Measurements from ENCODE around the gene NAP1L5.
A peak's percentile ranks its signal among the peaks of the same experiment; 100 is the strongest.

The NAP1L5 gene, protein sequence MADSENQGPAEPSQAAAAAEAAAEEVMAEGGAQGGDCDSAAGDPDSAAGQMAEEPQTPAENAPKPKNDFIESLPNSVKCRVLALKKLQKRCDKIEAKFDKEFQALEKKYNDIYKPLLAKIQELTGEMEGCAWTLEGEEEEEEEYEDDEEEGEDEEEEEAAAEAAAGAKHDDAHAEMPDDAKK

DNA sequence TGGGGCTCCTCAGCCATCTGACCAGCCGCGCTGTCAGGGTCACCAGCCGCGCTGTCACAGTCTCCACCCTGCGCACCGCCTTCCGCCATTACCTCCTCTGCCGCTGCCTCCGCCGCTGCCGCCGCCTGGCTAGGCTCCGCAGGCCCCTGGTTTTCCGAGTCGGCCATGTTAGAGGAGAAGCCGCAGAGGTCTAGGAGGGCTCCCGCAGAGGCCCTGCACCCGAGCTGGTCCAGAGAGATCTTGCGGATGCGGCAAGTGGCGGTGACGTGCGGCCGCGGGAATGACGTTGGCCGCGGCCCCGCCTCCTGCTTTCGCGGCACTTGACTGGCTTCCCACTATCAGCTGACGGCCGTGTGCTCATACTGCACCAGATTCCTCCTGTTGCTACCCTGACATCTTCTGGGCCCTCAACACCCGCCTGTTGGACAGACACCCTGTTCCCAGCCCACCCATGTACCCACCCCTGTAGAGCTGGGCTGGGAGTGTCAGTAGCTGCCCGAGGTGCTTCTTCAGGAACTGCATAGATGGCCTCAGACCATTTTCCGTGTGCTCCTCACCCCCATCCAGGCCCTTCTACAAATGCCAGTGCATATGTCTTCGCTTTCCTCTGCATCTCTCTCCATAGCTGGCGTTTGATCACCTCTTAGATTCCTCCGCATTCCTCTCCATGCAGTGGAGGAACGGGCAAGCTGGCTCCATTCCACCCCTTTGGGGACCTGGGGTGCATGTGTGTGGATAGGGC, at the start of gene NAP1L5:
Gene NAP1L5 (minus strand): TSS at position 242 of the 742 bp plus-strand sequence. CDS start 75 bp downstream, at position 167.
- peak within 1 kb of the TSS; percentile 86 for H3K4me3 Mint-ChIP-seq
- H3K27ac Mint-ChIP-seq, result peak within 1 kb of the TSS; percentile 80
- H3K9me3 Mint-ChIP-seq, result peaks cover 3% of the 10 kb centered on the region
- peaks cover 8% of the 10 kb centered on the region for H3K4me1 Mint-ChIP-seq
- H3K36me3 Mint-ChIP-seq, result peaks cover 31% of the 10 kb centered on the region
- peak; percentile 92 for ATAC-seq
- no peaks in the 10 kb centered on the region for H3K27me3 Mint-ChIP-seq

DNA sequence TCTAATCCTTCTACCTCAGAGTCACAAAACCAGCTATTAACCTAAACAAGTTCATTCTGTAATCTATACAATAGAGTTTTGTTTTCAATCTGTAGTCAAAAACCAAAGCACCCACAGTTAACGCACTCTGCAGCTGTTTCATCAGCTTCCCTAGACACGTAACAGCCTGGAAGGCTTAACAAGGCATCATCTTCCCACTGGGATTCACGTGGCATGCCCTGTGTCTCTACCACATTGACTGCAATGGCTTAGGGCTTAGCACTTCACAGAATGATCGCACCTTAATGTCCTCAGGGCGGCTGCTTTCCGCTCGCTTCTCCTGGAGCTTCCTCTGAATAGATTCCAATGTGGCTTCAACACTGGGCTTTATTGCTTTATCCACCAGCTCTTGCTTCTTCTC, 49.7 kb upstream of the NAP1L5 start:
- ATAC-seq, result no peak
- no peaks in the 10 kb centered on the region for H3K4me1 Mint-ChIP-seq
- H3K27ac Mint-ChIP-seq, result no peak overlapping the region
- no peak overlapping the region for H3K4me3 Mint-ChIP-seq
- H3K36me3 Mint-ChIP-seq, result peaks cover 7% of the 10 kb centered on the region
- H3K27me3 Mint-ChIP-seq, result no peaks in the 10 kb centered on the region
- no peaks in the 10 kb centered on the region for H3K9me3 Mint-ChIP-seq

DNA sequence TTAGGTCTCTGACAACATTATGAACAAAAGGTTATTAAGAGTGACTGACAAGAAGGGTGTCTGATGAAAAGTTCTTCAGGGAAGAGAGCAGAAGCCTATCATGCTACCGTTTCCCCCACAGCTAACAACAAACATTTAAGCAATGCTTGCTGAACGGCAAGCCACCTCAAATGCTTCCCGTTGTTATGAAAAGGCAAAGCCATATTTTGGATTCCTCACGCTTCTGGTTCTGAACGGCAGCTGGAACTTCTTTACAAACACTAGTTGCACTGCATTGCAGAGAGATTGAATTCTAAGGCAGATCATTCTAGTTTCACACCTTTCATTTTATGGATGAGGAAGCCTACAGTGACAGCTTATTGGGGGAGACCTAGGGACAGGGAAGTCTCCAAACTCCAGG, 48.6 kb upstream of the NAP1L5 start:
- Mint-ChIP-seq H3K4me1 (no peaks in the 10 kb centered on the region), H3K27ac (no peak overlapping the region), H3K4me3 (no peak overlapping the region), H3K27me3 (no peaks in the 10 kb centered on the region), H3K9me3 (no peaks in the 10 kb centered on the region), H3K36me3 (peaks cover 7% of the 10 kb centered on the region)
- no peak for ATAC-seq

DNA sequence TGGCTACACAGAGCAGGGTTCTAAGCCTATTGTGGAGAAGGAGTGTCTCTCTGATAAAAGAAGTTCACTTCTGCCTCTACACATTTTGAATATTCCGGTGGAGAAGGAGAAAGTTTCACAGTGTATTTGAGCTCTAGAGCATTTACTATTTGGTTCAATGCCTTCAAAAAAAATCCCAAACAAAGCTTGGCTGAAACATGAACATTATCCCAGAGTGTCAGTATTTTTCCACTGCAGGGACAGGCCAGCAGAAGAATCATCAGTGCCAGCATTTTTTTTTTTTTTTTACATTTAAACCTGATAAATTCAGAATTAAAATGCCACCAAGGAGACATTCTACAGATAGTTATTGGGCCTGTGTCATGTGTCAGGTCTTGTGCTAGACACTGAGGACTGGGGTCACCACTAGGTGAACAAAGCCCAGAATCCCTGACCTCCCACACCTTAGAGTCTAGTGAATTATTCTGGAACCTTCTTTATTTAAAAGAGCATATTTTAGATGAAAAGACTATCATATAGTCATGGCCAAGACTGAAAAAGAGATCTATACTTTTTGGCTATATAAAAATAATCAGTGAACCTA, 48.0 kb upstream of the NAP1L5 start:
- no peak for ATAC-seq
- H3K27me3 Mint-ChIP-seq, result no peaks in the 10 kb centered on the region
- no peaks in the 10 kb centered on the region for H3K9me3 Mint-ChIP-seq
- no peaks in the 10 kb centered on the region for H3K4me1 Mint-ChIP-seq
- H3K27ac Mint-ChIP-seq, result no peak overlapping the region
- no peak overlapping the region for H3K4me3 Mint-ChIP-seq
- peaks cover 7% of the 10 kb centered on the region for H3K36me3 Mint-ChIP-seq

DNA sequence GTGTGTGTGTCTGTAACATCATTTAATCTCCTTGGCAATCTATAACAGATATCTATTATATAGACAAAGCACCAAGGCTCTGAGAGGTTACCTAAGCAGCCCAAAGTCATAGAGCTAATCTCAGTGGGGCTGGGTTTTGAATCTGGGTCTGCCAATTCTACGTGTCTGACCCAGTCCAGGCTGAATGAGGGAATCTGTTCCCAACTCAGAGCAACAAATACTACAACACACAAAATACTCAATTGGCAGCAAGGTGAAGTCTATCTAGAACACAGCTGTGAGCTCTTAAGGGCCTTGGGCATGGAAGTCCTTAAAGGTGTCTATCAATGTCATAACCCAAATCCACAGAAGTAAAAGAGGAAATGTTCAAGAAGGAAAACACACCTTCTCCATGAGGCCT, 47.5 kb upstream of the NAP1L5 start:
- Mint-ChIP-seq H3K4me3 (no peak overlapping the region), H3K4me1 (no peaks in the 10 kb centered on the region), H3K27me3 (no peaks in the 10 kb centered on the region), H3K36me3 (peaks cover 7% of the 10 kb centered on the region), H3K27ac (no peak overlapping the region), H3K9me3 (no peaks in the 10 kb centered on the region)
- ATAC-seq, result no peak

DNA sequence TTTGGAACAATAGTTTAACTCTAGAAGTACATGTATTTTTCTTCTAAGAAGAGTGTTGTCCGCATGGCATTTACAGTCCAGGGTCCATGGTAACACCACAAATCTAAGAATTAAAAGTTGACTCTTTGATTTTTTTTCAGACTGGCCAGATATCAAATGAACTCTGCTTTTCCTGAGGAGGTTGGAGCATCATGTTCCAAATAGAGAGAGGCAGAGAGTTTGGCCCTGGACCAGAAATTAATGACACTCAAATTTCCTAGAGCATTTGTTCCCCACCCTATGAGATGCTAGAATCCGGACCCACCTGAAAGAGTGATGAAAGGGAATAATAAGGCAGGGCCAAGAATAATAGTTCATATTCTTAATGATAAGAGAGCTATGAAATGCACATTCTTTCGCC, 47.0 kb upstream of the NAP1L5 start:
- Mint-ChIP-seq H3K36me3 (peaks cover 7% of the 10 kb centered on the region), H3K9me3 (no peaks in the 10 kb centered on the region), H3K27me3 (no peaks in the 10 kb centered on the region), H3K4me3 (no peak overlapping the region), H3K4me1 (no peaks in the 10 kb centered on the region), H3K27ac (no peak overlapping the region)
- ATAC-seq, result no peak

DNA sequence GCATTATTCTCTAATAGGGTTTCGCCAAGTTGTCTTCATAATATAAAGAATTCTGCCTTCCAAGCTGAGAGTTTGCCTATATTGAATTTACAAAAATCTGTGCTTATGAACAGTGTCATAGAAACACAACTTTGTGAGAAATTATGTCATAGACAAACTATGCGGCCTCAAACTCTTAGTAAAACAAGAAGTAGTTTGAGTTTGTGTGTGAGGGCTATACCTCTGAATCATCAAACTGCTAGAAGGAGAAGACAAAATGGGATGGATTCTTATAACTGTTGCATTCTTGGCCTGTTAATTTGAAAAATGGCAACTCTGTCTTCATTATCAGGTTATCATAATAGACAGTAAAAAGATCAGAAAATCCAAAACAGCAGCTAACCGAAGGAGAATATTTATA, 46.1 kb upstream of the NAP1L5 start:
- Mint-ChIP-seq H3K36me3 (peaks cover 4% of the 10 kb centered on the region), H3K4me1 (no peaks in the 10 kb centered on the region)
- no peak for ATAC-seq

DNA sequence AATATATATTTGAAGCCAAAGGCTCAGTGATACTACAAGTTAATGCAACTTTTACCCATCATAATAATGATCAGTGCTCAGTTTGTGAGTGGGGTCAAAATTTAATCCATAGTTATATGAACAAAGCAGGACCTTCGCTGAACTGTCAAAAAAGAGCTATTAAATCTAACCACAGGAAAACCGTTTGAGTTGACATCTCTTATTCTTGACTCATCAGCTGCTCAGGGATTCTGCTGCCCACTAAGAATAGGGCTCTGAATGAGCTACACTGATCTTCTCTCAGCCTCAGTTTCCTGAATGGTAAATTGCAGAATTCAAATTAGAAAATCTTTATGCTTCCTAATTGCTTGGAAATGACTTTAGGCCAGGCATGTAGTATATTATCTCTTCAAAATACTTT, 44.9 kb upstream of the NAP1L5 start:
- peaks cover 8% of the 10 kb centered on the region for H3K4me1 Mint-ChIP-seq
- H3K36me3 Mint-ChIP-seq, result no peaks in the 10 kb centered on the region
- no peaks in the 10 kb centered on the region for H3K9me3 Mint-ChIP-seq
- H3K4me3 Mint-ChIP-seq, result no peak overlapping the region
- H3K27me3 Mint-ChIP-seq, result no peaks in the 10 kb centered on the region
- no peak for ATAC-seq
- no peak overlapping the region for H3K27ac Mint-ChIP-seq

More for the DNA sequence above, 46.1 kb upstream of the NAP1L5 start:
- H3K27ac Mint-ChIP-seq, result no peak overlapping the region
- no peak overlapping the region for H3K4me3 Mint-ChIP-seq
- no peaks in the 10 kb centered on the region for H3K27me3 Mint-ChIP-seq
- H3K9me3 Mint-ChIP-seq, result no peaks in the 10 kb centered on the region

DNA sequence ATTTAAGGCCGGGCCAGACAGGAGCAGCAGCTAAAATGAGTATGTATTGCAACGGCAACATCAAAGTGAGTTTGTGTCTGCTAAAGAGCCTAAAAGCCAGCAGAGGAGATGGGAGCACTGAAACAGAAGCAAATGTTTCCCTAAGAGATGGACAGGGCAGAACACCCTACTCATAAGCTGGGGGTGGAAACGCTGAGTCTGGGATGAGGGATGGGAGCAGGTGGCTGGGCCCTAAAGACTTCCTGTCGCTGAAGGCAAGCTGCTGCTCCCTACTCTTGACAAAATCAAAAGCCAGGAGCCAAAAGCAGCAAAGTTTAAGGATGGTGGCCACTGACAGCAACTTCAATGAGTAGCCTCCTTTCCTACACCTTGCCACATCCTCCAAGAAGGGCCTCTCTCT, 40.6 kb upstream of the NAP1L5 start:
- Mint-ChIP-seq H3K4me1 (peaks cover 24% of the 10 kb centered on the region), H3K4me3 (no peak overlapping the region), H3K27ac (no peak overlapping the region), H3K36me3 (no peaks in the 10 kb centered on the region), H3K27me3 (no peaks in the 10 kb centered on the region), H3K9me3 (no peaks in the 10 kb centered on the region)
- no peak for ATAC-seq

DNA sequence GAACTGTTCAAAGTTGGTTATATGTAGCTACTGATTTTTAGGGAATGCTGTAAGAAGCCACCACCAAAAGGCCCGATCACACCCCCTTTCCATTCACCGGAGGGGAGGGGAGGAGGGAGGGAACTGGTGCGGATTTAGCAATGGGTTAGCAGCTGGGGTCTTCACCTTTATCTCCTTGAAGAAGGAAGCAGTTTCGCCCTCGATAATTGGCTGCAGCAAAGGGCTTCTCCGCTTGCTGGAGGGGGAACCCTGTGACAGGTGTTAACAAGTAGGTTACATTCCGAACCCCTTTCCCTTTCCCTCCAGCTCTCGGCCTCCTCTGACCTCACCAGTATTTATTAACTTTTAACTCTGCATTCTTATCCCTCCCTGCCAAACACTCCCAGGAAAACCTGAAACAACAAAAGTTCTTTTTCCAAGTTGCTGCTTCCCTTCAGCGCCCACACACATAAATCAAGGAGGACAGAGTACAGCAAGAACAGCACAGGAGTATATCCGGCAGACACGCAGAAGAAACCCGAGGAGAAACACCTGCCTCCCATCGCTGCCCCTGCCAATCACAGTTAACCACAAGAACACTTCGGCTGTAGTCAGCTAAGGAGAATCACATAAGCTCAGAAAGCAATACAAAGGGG, 39.8 kb upstream of the NAP1L5 start:
- Mint-ChIP-seq H3K27me3 (no peaks in the 10 kb centered on the region), H3K4me1 (peaks cover 24% of the 10 kb centered on the region), H3K4me3 (peak overlapping the region; percentile 49), H3K27ac (no peak overlapping the region), H3K36me3 (no peaks in the 10 kb centered on the region), H3K9me3 (no peaks in the 10 kb centered on the region)
- peak; percentile 63 for ATAC-seq

DNA sequence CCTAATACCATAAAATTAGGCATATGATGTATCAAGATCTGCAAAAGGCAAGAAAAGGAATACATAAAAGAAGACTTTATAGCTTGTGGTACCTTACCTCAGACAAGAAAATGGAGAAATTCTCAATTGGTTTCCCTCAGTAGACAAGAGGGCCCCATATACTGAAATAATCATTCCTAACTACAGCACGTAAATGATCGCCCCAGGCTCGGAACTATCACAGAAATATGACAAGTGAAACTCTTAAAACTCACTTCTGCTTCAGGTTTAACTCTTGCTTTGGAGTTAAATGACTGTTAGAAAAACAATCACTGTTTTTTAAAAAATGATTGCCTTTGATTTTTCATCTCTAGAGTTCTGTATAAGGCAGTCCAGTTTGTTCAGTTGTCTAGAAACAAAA, 38.6 kb upstream of the NAP1L5 start:
- H3K9me3 Mint-ChIP-seq, result no peaks in the 10 kb centered on the region
- peaks cover 24% of the 10 kb centered on the region for H3K4me1 Mint-ChIP-seq
- H3K4me3 Mint-ChIP-seq, result no peak overlapping the region
- no peaks in the 10 kb centered on the region for H3K27me3 Mint-ChIP-seq
- ATAC-seq, result peak; percentile 57
- no peak overlapping the region for H3K27ac Mint-ChIP-seq
- H3K36me3 Mint-ChIP-seq, result no peaks in the 10 kb centered on the region

DNA sequence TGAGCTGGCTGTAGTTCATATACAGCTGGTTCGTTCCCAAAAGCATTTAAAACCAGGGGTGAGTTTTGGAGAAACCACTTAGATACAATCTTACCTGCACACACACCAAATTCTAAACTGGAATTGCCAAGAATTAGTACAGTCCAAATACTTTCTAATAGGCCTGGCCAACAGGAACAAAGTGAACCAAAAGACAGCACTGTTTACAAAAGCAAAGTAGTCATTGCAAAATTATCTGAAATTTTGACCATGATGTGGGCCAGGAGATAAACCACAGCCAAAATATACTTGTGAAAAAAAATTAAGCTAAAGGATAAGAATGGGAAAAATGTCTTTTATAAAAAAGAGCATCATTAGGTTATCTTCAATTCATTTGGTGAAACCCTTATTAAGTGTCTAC, 37.9 kb upstream of the NAP1L5 start:
- Mint-ChIP-seq H3K27me3 (no peaks in the 10 kb centered on the region), H3K36me3 (no peaks in the 10 kb centered on the region), H3K27ac (no peak overlapping the region), H3K4me3 (no peak overlapping the region), H3K9me3 (no peaks in the 10 kb centered on the region), H3K4me1 (peaks cover 24% of the 10 kb centered on the region)
- ATAC-seq, result no peak

DNA sequence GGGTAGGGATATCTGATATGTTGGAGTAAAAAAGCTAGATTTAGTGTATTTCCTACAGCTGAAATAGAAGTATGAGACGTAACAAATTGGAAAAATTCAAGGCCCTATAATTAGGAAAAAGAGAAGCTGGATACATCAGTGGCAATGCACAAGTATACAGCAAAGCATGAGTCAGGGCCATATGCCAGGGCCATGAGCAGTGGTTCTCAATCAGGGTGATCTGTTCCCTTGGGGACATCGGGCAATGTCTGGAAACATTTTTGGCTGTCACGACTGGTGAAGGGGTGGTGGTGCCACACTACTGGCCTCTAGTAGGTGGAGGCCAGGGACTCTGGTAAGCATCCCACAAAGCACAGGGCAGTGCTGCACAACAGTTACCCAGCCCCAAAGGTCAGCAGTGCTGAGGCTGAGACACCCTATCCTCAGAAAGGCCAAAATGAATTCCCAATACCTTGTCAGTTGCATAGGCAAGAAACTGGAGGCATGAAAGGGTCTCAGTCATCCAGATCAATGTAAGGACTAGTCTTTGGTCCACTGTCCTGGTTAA, 36.8 kb upstream of the NAP1L5 start:
- Mint-ChIP-seq H3K27ac (no peak overlapping the region), H3K36me3 (no peaks in the 10 kb centered on the region), H3K4me1 (peaks cover 24% of the 10 kb centered on the region), H3K9me3 (no peaks in the 10 kb centered on the region), H3K27me3 (no peaks in the 10 kb centered on the region), H3K4me3 (no peak overlapping the region)
- no peak for ATAC-seq

DNA sequence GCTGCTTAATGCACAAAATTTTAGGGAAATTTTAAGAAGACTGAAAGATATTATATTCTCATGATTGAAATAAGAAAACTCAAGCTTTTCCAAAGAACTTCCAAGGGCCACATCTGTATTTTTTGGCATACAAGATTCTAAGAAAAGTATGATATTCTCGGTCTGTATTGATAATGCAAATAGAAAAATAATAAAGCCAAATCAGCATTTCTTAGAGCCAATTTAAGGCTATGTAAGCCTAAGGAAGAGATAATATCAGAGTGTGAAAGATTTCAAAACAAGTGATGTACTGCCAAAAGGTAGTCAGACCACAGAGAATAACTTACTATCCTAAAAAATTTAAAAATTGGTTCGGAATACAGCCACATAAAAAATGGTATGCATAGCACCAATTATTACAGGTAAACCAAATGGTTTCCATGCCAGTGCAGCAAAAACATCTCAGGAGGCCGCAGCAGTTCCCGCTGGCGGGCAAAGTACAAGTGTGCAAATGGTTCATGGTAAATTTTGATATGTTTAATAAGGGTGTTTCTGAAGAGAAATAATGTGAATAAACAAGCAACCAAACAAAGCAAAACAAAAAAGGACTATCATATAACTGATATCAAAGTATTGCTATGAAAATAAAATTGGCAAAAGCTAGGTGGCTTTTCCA, 35.2 kb upstream of the NAP1L5 start:
- Mint-ChIP-seq H3K9me3 (no peaks in the 10 kb centered on the region), H3K36me3 (peaks cover 3% of the 10 kb centered on the region), H3K27me3 (no peaks in the 10 kb centered on the region), H3K4me3 (no peak overlapping the region), H3K4me1 (peaks cover 18% of the 10 kb centered on the region), H3K27ac (no peak overlapping the region)
- ATAC-seq, result no peak

DNA sequence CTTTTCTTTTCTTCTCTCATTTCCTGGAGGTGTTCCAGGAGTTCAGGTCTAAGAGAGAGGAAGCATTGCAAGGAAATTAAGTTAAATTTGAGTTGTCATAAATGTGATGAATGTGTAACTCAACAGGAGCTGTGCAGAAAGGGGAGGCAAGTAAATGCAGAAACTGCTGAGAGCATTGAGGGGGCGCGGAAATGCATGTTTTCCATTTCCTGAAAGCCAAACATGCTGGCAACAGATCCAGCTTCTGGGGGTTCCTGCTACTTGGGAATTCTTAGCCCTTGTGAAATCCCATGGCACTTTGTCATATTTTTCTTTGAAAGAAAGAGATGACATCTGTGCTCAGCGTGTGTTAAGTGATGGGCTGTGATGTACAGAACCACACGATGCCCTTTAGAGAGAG, 33.8 kb upstream of the NAP1L5 start:
- Mint-ChIP-seq H3K4me1 (peaks cover 4% of the 10 kb centered on the region), H3K9me3 (no peaks in the 10 kb centered on the region), H3K27me3 (no peaks in the 10 kb centered on the region), H3K4me3 (no peak overlapping the region), H3K36me3 (peaks cover 14% of the 10 kb centered on the region), H3K27ac (no peak overlapping the region)
- no peak for ATAC-seq
